Measurements from ENCODE around the gene AP3B1. TPM values are rescaled to one million over a fixed set of nuclear protein-coding genes. Genes with fewer than 3 reads are reported as not detected.

AP3B1 gene
- total RNA-seq, 4 donors from 2014 or later: 33.8 to 38.6 (median 36.0) TPM

DNA sequence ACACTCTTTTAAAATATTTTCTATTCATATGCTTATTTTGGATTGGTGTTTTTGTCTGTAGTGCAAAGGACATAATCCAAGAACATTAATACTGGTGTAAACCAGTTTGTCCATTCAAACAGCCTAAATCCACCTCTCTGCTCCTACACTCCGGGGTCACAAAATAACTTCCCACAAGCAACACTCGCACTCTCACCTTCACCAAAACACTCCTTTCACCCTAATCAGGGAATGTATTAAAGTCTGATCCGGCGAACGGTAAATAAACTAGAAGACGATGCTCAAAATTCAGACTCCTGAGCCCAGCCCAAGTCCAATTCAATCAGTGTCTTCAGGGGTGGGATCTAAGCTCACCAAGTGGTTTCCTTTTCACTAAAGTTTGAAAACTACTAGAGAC, 649 bp downstream of the AP3B1 start:
- no peaks in the 10 kb centered on the region for H3K27me3 ChIP-seq
- WGBS, 2 donors (ENCODE audit: low coverage in 1 of 2): 0% methylated on average over 2 to 5 of the region's 6 CpGs
- peak overlapping the region; percentile 57 to 91 (median 88) for H3K27ac ChIP-seq
- no peak for TF ChIP-seq POLR2AphosphoS5 (IDR thresholded peaks at IDR 0.05)
- TF ChIP-seq EP300 (IDR thresholded peaks at IDR 0.05): no peak
- TF ChIP-seq POLR2A (IDR thresholded peaks at IDR 0.05): no peak
- H3K4me3 ChIP-seq: peak overlapping the region; percentile 82 to 84
- H3K9me3 ChIP-seq: no peaks in the 10 kb centered on the region
- H3K36me3 ChIP-seq: no peaks in the 10 kb centered on the region
- ATAC-seq: no peak
- peaks cover 3 to 34% (median 9%) of the 10 kb centered on the region in 3 donors for H3K4me1 ChIP-seq

- TF ChIP-seq POLR2A (IDR thresholded peaks at IDR 0.05) (no peak), EP300 (IDR thresholded peaks at IDR 0.05) (no peak)
- ATAC-seq: no peak
- Histone ChIP-seq H3K4me3 (no peak overlapping the region), H3K4me1 (peaks cover 3 to 34% (median 9%) of the 10 kb centered on the region in 3 donors), H3K9me3 (no peaks in the 10 kb centered on the region), H3K27ac (no peak overlapping the region), H3K36me3 (no peaks in the 10 kb centered on the region), H3K27me3 (no peaks in the 10 kb centered on the region)
- WGBS, 2 donors (ENCODE audit: low coverage in 1 of 2): 78 to 83% methylated on average over 2 of the region's 2 CpGs
Observed at GRCh38 chr5:78291687-78292086, 2.8 kb downstream of the AP3B1 start.

GRCh38 chr5:78289911-78290310, 4.6 kb downstream of the AP3B1 start:
- no peak for ATAC-seq
- 90 to 94% methylated on average over 2 of the region's 2 CpGs for WGBS, 2 donors (ENCODE audit: low coverage in 1 of 2)
- TF ChIP-seq EP300 (IDR thresholded peaks at IDR 0.05) (no peak), POLR2AphosphoS5 (IDR thresholded peaks at IDR 0.05) (no peak), POLR2A (IDR thresholded peaks at IDR 0.05) (no peak), CTCF (IDR thresholded peaks at IDR 0.05) (no peak)
- Histone ChIP-seq H3K36me3 (no peaks in the 10 kb centered on the region), H3K27me3 (no peaks in the 10 kb centered on the region), H3K9me3 (no peaks in the 10 kb centered on the region), H3K4me1 (peaks cover 3 to 24% (median 5%) of the 10 kb centered on the region in 3 donors), H3K4me3 (no peak overlapping the region), H3K27ac (no peak overlapping the region)

DNA sequence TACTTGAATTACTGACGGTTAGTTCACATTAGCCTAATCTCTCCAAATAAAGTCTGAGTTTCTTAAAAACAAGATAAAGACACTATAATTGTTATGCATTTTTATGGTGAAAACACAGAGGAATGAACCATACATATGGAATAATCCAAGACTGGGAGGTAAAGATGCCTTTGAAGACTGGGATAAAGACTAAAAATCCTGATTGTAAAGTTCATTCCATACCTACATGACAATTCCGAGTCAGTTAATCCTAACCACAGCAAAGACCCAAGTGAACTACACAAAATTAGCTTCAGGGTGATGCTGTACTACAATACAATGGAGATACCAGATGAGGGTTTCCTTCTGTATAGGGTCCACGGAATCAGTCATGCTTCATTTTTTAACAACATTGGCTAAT, 6.3 kb downstream of the AP3B1 start:
- H3K4me3 ChIP-seq: no peak overlapping the region
- peaks cover 0 to 17% (median under 1%) of the 10 kb centered on the region in 3 donors for H3K4me1 ChIP-seq
- H3K36me3 ChIP-seq: no peaks in the 10 kb centered on the region
- H3K9me3 ChIP-seq: no peaks in the 10 kb centered on the region
- WGBS, 2 donors (ENCODE audit: low coverage in 1 of 2): 96 to 97% methylated on average over 3 of the region's 3 CpGs
- ATAC-seq: no peak
- no peaks in the 10 kb centered on the region for H3K27me3 ChIP-seq
- TF ChIP-seq POLR2AphosphoS5 (IDR thresholded peaks at IDR 0.05) (no peak), POLR2A (IDR thresholded peaks at IDR 0.05) (no peak), CTCF (IDR thresholded peaks at IDR 0.05) (no peak), EP300 (IDR thresholded peaks at IDR 0.05) (no peak)
- no peak overlapping the region for H3K27ac ChIP-seq

- H3K36me3 ChIP-seq: no peaks in the 10 kb centered on the region
- H3K27me3 ChIP-seq: no peaks in the 10 kb centered on the region
- H3K9me3 ChIP-seq: no peaks in the 10 kb centered on the region
- no peak for TF ChIP-seq CTCF (IDR thresholded peaks at IDR 0.05)
- no peak for TF ChIP-seq POLR2A (IDR thresholded peaks at IDR 0.05)
- TF ChIP-seq POLR2AphosphoS5 (IDR thresholded peaks at IDR 0.05): no peak
- TF ChIP-seq EP300 (IDR thresholded peaks at IDR 0.05): no peak
- 47 to 68% methylated on average over 2 of the region's 2 CpGs for WGBS, 2 donors (ENCODE audit: low coverage in 1 of 2)
- no peak for ATAC-seq
- no peak overlapping the region for H3K27ac ChIP-seq
- H3K4me3 ChIP-seq: no peak overlapping the region
- H3K4me1 ChIP-seq: peaks cover 0 to 13% (median 0%) of the 10 kb centered on the region in 3 donors
Observed at GRCh38 chr5:78287833-78288232, 6.7 kb downstream of the AP3B1 start.

DNA sequence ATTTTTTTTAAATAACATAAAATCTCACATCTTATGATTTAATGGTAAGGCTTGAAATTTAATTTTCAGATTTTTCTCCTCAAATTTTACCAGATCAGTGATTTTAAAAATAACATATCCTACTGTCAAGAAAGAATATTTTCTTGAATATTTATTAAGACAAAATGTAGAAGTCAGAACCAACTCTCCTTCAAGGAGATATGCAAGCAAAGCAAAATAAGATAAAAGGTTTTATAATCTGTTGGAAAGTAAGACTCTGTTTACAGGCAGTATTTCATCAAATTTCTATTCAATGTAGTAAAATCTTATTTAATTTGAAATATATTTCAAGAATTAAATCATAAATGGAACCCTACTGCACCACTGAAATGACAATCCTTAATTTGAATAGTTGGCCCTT, 7.3 kb downstream of the AP3B1 start:
- TF ChIP-seq POLR2A (IDR thresholded peaks at IDR 0.05): no peak
- TF ChIP-seq EP300 (IDR thresholded peaks at IDR 0.05): no peak
- no peak for TF ChIP-seq POLR2AphosphoS5 (IDR thresholded peaks at IDR 0.05)
- no peak for TF ChIP-seq CTCF (IDR thresholded peaks at IDR 0.05)
- Histone ChIP-seq H3K4me3 (no peak overlapping the region), H3K27me3 (no peaks in the 10 kb centered on the region), H3K36me3 (no peaks in the 10 kb centered on the region), H3K4me1 (peaks cover 0 to 6% (median 0%) of the 10 kb centered on the region in 3 donors), H3K9me3 (no peaks in the 10 kb centered on the region), H3K27ac (no peak overlapping the region)
- ATAC-seq: no peak
